ENCODE measurements around the gene DNHD1. TPM values are rescaled to one million over a fixed set of nuclear protein-coding genes. Genes with fewer than 3 reads are reported as not detected.

DNHD1 gene
- total and polyA plus RNA-seq, 2 of the 13 experiments (the other 11 are each of a cell fraction or from before 2014, with no cell fraction given), result 2.7 to 9.3 TPM

GRCh38 chr11:6603287-6604080 is 106.4 kb downstream of the DNHD1 start, which contains the start of the genes ILK and RRP8 (continued):
- TF ChIP-seq THYN1 (CRISPR knock-in tag; IDR thresholded peaks at IDR 0.05; ENCODE audit: borderline replicate concordance, low read depth), result no peak
- no peak for TF ChIP-seq RFX3 (CRISPR knock-in tag; IDR thresholded peaks at IDR 0.05)
- TF ChIP-seq ATF4 (CRISPR knock-in tag; IDR thresholded peaks at IDR 0.05), result 0 out of 4 replicates have a peak, but pooled peaks of 1 of the 2 experiments have one; percentile 57
- TF ChIP-seq ZNF510 (CRISPR knock-in tag; IDR thresholded peaks at IDR 0.05; ENCODE audit: low read depth), result no peak
- peak; percentile 98 for TF ChIP-seq MXD1 (CRISPR knock-in tag; IDR thresholded peaks at IDR 0.05)
- TF ChIP-seq GMEB1 (CRISPR knock-in tag; IDR thresholded peaks at IDR 0.05; ENCODE audit: borderline replicate concordance), result peak; percentile 89
- TF ChIP-seq RORA (CRISPR knock-in tag; IDR thresholded peaks at IDR 0.05), result no peak
- peak; percentile 97 for TF ChIP-seq NR0B2 (CRISPR knock-in tag; IDR thresholded peaks at IDR 0.05)
- TF ChIP-seq SIX1 (CRISPR knock-in tag; IDR thresholded peaks at IDR 0.05; ENCODE audit: borderline replicate concordance), result 0 out of 2 replicates have a peak, but pooled peaks have one; percentile 13
- TF ChIP-seq CEBPB (IDR thresholded peaks at IDR 0.05; ENCODE audit: borderline replicate concordance, low read depth, low read length), result no peak
- TF ChIP-seq CBFB (CRISPR knock-in tag; IDR thresholded peaks at IDR 0.05), result peak; percentile 68; the same call in 1 of the 2 replicates
- TF ChIP-seq ZNF550 (CRISPR knock-in tag; IDR thresholded peaks at IDR 0.05; ENCODE audit: borderline replicate concordance), result no peak
- peak; percentile 95 for TF ChIP-seq KMT2B (CRISPR knock-in tag; IDR thresholded peaks at IDR 0.05)
- TF ChIP-seq HBP1 (CRISPR knock-in tag; IDR thresholded peaks at IDR 0.05; ENCODE audit: low read depth), result peak; percentile 89; the same call in 1 of the 2 replicates
- peak; percentile 84 for TF ChIP-seq ZNF770 (CRISPR knock-in tag; IDR thresholded peaks at IDR 0.05)
- no peak for TF ChIP-seq ATM (IDR thresholded peaks at IDR 0.05; ENCODE audit: borderline replicate concordance)
- TF ChIP-seq ZNF766 (CRISPR knock-in tag; IDR thresholded peaks at IDR 0.05; ENCODE audit: borderline replicate concordance), result no peak
- TF ChIP-seq U2AF2 (IDR thresholded peaks at IDR 0.05; ENCODE audit: low read depth, low read length), result no peak
- peak; percentile 70 for TF ChIP-seq GMEB2 (CRISPR knock-in tag; IDR thresholded peaks at IDR 0.05; ENCODE audit: low read depth)

Data from HepG2 (cell line).